IMR-90 (cell line): ENCODE data around the gene COL6A3. TPM values are rescaled to one million over a fixed set of nuclear protein-coding genes. Genes with fewer than 3 reads are reported as not detected.

Experiments used
- ATAC-seq: fragments of 200-7000 bp; cut with Tn5 transposase; 2 replicates; pipeline ENCODE4 v1.9.1; 2020; ENCODE audit warnings: low read depth, mild to moderate bottlenecking, moderate library complexity
- BruUV-seq: library from RNA; stranded (reverse); fragments of 400-500 nt; replicated peaks from 2 replicates; lab custom pipeline; 2021; lab: Mats Ljungman, UMichigan
- CTCF ChIA-PET: fragments of 300-600 bp; formaldehyde crosslinking; extraction: SDS; loops from one replicate; lab custom pipeline; 2021; ENCODE audit warnings: antibody characterized with exemption; lab: Yijun Ruan, JAX
- POLR2A ChIA-PET: fragments of 300-600 bp; sonication (Branson Sonifier 250); formaldehyde crosslinking; loops from one replicate; lab custom pipeline; 2022; ENCODE audit warnings: antibody characterized with exemption; ENCODE audit not compliant: unreplicated experiment; lab: Charles Lee
- DNase-seq: peaks from one replicate; pipeline ENCODE4 v3.0.0; 2013
- H2AFZ ChIP-seq: replicated peaks from 2 replicates; pipeline ENCODE3; 2013; ENCODE audit warnings: low read length, mild to moderate bottlenecking; ENCODE audit not compliant: poor library complexity
- H2AK5ac ChIP-seq: 2 replicates; pipeline ENCODE4 v1.6.1; 2013; ENCODE audit warnings: low read depth, low read length, inconsistent platforms
- H2AK9ac ChIP-seq: replicated peaks from 2 replicates; pipeline ENCODE3; 2013; ENCODE audit warnings: mild to moderate bottlenecking, low read depth, low read length, moderate library complexity; ENCODE audit not compliant: poor library complexity
- H2BK120ac ChIP-seq: 2 replicates; pipeline ENCODE4 v1.6.1; 2013; ENCODE audit warnings: low read depth, low read length, inconsistent platforms
- H2BK15ac ChIP-seq: 3 replicates; pipeline ENCODE4 v1.6.1; 2013; ENCODE audit warnings: low read depth, low read length, inconsistent platforms
- H2BK20ac ChIP-seq: 2 replicates; pipeline ENCODE4 v1.6.1; 2013; ENCODE audit warnings: low read depth, mild to moderate bottlenecking, inconsistent platforms, low read length, moderate library complexity
- H2BK5ac ChIP-seq: 2 replicates; pipeline ENCODE4 v1.6.1; 2013; ENCODE audit warnings: mild to moderate bottlenecking, low read depth, low read length, inconsistent platforms; ENCODE audit not compliant: poor library complexity, severe bottlenecking
- H3K14ac ChIP-seq: replicated peaks from 2 replicates; pipeline ENCODE4 v1.6.1; 2013; ENCODE audit warnings: low read depth, low read length, inconsistent platforms
- H3K18ac ChIP-seq: 2 replicates; pipeline ENCODE4 v1.6.1; 2013; ENCODE audit warnings: low read depth, low read length, control low read depth
- H3K23ac ChIP-seq: 2 replicates; pipeline ENCODE4 v1.6.1; 2013; ENCODE audit warnings: low read depth, low read length, inconsistent platforms
- H3K27ac ChIP-seq: 2 replicates; pipeline ENCODE4 v1.5.1; 2013; ENCODE audit warnings: mild to moderate bottlenecking, control low read depth, low read length; ENCODE audit not compliant: insufficient read depth
- H3K27me3 ChIP-seq: 2 replicates; pipeline ENCODE4 v1.6.1; 2013; ENCODE audit warnings: low read length; ENCODE audit not compliant: control insufficient read depth, insufficient read depth
- H3K36me3 ChIP-seq: 2 replicates; pipeline ENCODE4 v1.6.1; 2013; ENCODE audit warnings: low read length, mixed read lengths; ENCODE audit not compliant: control insufficient read depth, insufficient read depth
- H3K4ac ChIP-seq: 2 replicates; pipeline ENCODE4 v1.6.1; 2013; ENCODE audit warnings: low read depth, low read length, inconsistent platforms
- H3K4me1 ChIP-seq: 2 replicates; pipeline ENCODE4 v1.6.1; 2013; ENCODE audit warnings: low read length, mixed read lengths; ENCODE audit not compliant: control insufficient read depth, insufficient read depth
- H3K4me2 ChIP-seq: 2 replicates; pipeline ENCODE4 v1.6.1; 2013; ENCODE audit warnings: low read depth, mild to moderate bottlenecking, control low read depth, low read length, moderate library complexity
- H3K4me3 ChIP-seq: 2 replicates; pipeline ENCODE4 v1.5.1; 2013; ENCODE audit warnings: low read depth, mild to moderate bottlenecking, control low read depth, low read length, moderate library complexity; ENCODE audit not compliant: insufficient read depth
- H3K56ac ChIP-seq: 2 replicates; pipeline ENCODE4 v1.6.1; 2013; ENCODE audit warnings: low read length, inconsistent platforms; ENCODE audit not compliant: insufficient read depth; ENCODE audit errors: extremely low read depth
- H3K79me1 ChIP-seq, 2 experiments: 2 replicates each; pipeline ENCODE4 v1.6.1; 2013; ENCODE audit warnings: low read length in 2 of 2, inconsistent platforms in 1 of 2, low read depth in 1 of 2
- H3K9ac ChIP-seq: 2 replicates; pipeline ENCODE4 v1.6.1; 2013; ENCODE audit warnings: low read depth, low read length, control low read depth
- H3K9me1 ChIP-seq: 2 replicates; pipeline ENCODE4 v1.6.1; 2013; ENCODE audit warnings: low read length, inconsistent platforms; ENCODE audit not compliant: insufficient read depth
- H3K9me3 ChIP-seq: 2 replicates; pipeline ENCODE4 v1.6.1; 2013; ENCODE audit warnings: low read length; ENCODE audit not compliant: control insufficient read depth, insufficient read depth
- H4K20me1 ChIP-seq: 2 replicates; pipeline ENCODE4 v1.6.1; 2013; ENCODE audit warnings: low read length, inconsistent platforms; ENCODE audit not compliant: insufficient read depth
- H4K5ac ChIP-seq: 2 replicates; pipeline ENCODE4 v1.6.1; 2013; ENCODE audit warnings: mild to moderate bottlenecking, low read depth, low read length, control low read depth
- H4K8ac ChIP-seq, 2 experiments: 2 replicates each; pipeline ENCODE4 v1.6.1; 2013; ENCODE audit warnings: low read depth in 2 of 2, low read length in 2 of 2, control low read depth in 1 of 2, inconsistent platforms in 1 of 2
- H4K91ac ChIP-seq: 2 replicates; pipeline ENCODE4 v1.6.1; 2013; ENCODE audit warnings: low read depth, low read length, inconsistent platforms; ENCODE audit not compliant: insufficient read depth
- BHLHE40 ChIP-seq: fragments of 150-350 bp; IDR thresholded peaks from 2 replicates; pipeline ENCODE4 v1.6.1; 2016; ENCODE audit warnings: mild to moderate bottlenecking, low read depth, low read length
- CHD1 ChIP-seq: IDR thresholded peaks from 2 replicates; pipeline ENCODE4 v1.6.1; 2012; ENCODE audit warnings: low read depth, low read length, improper control_type of control experiment
- FOS ChIP-seq: fragments of 150-350 bp; IDR thresholded peaks from 2 replicates; pipeline ENCODE4 v1.6.1; 2016; ENCODE audit warnings: low read depth, low read length
- MAFK ChIP-seq: IDR thresholded peaks from 2 replicates; pipeline ENCODE4 v1.6.1; 2012; ENCODE audit warnings: low read depth, low read length, improper control_type of control experiment
- MAZ ChIP-seq: IDR thresholded peaks from 2 replicates; pipeline ENCODE4 v1.6.1; 2012; ENCODE audit warnings: low read depth, mild to moderate bottlenecking, low read length, improper control_type of control experiment, moderate library complexity, borderline replicate concordance
- MXI1 ChIP-seq: IDR thresholded peaks from 2 replicates; pipeline ENCODE4 v1.6.1; 2012; ENCODE audit warnings: low read depth, mild to moderate bottlenecking, low read length, moderate library complexity, borderline replicate concordance
- NFE2L2 ChIP-seq: fragments of 150-350 bp; IDR thresholded peaks from 2 replicates; pipeline ENCODE4 v1.6.1; 2016; ENCODE audit warnings: low read depth, mild to moderate bottlenecking, low read length
- POLR2A ChIP-seq: IDR thresholded peaks from 2 replicates; pipeline ENCODE4 v1.6.1; 2012; ENCODE audit warnings: mild to moderate bottlenecking, low read depth, low read length
- RAD21 ChIP-seq: IDR thresholded peaks from 2 replicates; pipeline ENCODE4 v1.6.1; 2012; ENCODE audit warnings: low read length, improper control_type of control experiment
- RCOR1 ChIP-seq: IDR thresholded peaks from 2 replicates; pipeline ENCODE4 v1.6.1; 2012; ENCODE audit warnings: mild to moderate bottlenecking, low read length, improper control_type of control experiment; ENCODE audit not compliant: insufficient replicate concordance
- RFX5 ChIP-seq: IDR thresholded peaks from 2 replicates; pipeline ENCODE4 v1.8.0; 2012; ENCODE audit warnings: low read depth, mild to moderate bottlenecking, low read length, moderate library complexity
- WGBS, 2 experiments: methylation state at CpG; one replicate each; pipeline versions ENCODE4 v1.1.5 to v1.1.7; 2013; ENCODE audit warnings: missing lambda C conversion rate in 2 of 2; ENCODE audit not compliant: insufficient read length in 1 of 2; ENCODE audit errors: extremely low coverage in 2 of 2; 5-methylcytosine and 5-hydroxymethylcytosine counted together
- dilution Hi-C: fragments of 300-500 bp; cut with HindIII; formaldehyde crosslinking; loops from one replicate; pipeline ENCODE4 v1.14.3; 2018; ENCODE audit warnings: low sequenced_read_pairs; ENCODE audit not compliant: unreplicated experiment
- in situ Hi-C: fragments of 300-500 bp; cut with MboI; formaldehyde crosslinking; loops from 3 replicates; pipeline ENCODE4 v1.14.3; 2019; ENCODE audit warnings: low sequenced_read_pairs, inconsistent platforms, mixed read lengths
- intact Hi-C: fragments of 100-400 bp; cut with micrococcal nuclease; formaldehyde crosslinking; loops from 2 replicates; pipeline ENCODE4 v1.10.0; 2022
- polyA plus RNA-seq, 3 experiments: library from polyadenylated mRNA; depleted of rRNA; stranded (reverse); fragments of >200 nt; gene quantifications; 2 replicates each; pipeline ENCODE4 v1.2.3, GENCODE V29; 2012; ENCODE audit warnings: low replicate concordance in 1 of 3
- total RNA-seq: library from RNA; depleted of rRNA; stranded (reverse); fragments of >200 nt; gene quantifications from 2 replicates; pipeline ENCODE4 v1.2.3, GENCODE V29; 2012
- TF ChIP-seq, protein P1 (sequence below): fragments of 150-350 bp; IDR thresholded peaks from 2 replicates; pipeline ENCODE4 v1.6.1; 2016; ENCODE audit warnings: low read depth, mild to moderate bottlenecking, low read length, moderate library complexity, borderline replicate concordance
- TF ChIP-seq, protein P2 (sequence below): fragments of 150-350 bp; IDR thresholded peaks from 2 replicates; pipeline ENCODE4 v1.6.1; 2017; ENCODE audit warnings: mild to moderate bottlenecking, antibody characterized with exemption, low read length, low read depth
- TF ChIP-seq, protein P3 (sequence below): conservative IDR thresholded peaks from 2 replicates; pipeline ENCODE4 v1.5.1; 2012; ENCODE audit warnings: mild to moderate bottlenecking, low read depth, low read length, improper control_type of control experiment

The COL6A3 gene
- total and polyA plus RNA-seq, 2 of the 4 experiments (the other 2 are of a cell fraction): 964 to 1,855 TPM

DNA sequence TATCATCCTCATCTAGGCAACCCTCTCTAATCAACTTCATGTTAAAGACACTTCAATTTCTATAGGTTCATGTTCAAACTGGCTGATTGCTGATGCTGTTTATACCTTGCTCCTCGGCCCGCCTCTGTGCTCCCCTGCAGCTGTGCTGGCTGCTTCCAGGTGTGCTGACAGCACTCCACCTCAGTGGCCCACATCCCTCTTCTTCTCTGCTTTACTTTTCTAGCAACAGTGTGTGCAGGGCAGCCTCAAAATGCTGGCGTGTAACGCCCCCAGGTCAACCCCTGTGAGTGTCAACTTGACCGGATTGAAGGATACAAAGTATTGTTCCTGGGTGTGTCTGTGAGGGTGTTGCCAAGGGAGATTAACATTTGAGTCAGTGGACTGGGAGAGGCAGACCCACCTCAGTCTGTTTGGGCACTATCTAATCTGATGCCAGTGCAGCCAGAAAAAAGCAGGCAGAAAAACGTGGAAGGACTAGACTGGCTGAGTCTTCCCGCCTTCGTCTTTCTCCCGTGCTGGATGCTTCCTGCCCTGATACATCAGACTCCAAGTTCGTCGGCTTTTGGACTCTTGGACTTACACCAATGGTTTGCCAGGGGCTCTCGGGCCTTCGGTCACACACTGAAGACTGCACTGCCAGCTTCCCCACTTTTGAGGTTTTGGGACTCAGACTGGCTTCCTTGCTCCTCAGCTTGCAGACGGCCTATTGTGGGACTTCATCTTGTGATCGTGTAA, 94.7 kb downstream of the COL6A3 start:
- Histone ChIP-seq H3K18ac (peak overlapping the region; percentile 67; the same call in 1 of the 2 replicates), H2AK5ac (peak overlapping the region; percentile 78), H2AFZ (no peak overlapping the region), H2BK20ac (peak overlapping the region; percentile 44; the same call in 1 of the 2 replicates), H2BK120ac (peak overlapping the region; percentile 30), H3K27ac (peak overlapping the region; percentile 95; the same call in 1 of the 2 replicates), H2BK15ac (peak overlapping the region; percentile 77; the same call in 2 of the 3 replicates), H3K14ac (peak overlapping the region; percentile 58; the same call in 1 of the 2 replicates), H4K20me1 (no peaks in the 10 kb centered on the region), H3K23ac (no peak overlapping the region), H4K8ac (peak overlapping the region; percentile 71 to 84; a peak in 3 of 4 replicates), H2AK9ac (peak overlapping the region; percentile 71), H3K4me3 (no peak overlapping the region), H3K4ac (peak overlapping the region; percentile 99), H3K56ac (no peak overlapping the region), H3K4me2 (no peak overlapping the region), H3K9me3 (no peaks in the 10 kb centered on the region), H3K27me3 (no peaks in the 10 kb centered on the region), H2BK5ac (peak overlapping the region; percentile 97), H4K5ac (peak overlapping the region; percentile 81), H3K79me1 (peaks cover 5 to 43% of the 10 kb centered on the region in 2 experiments; a peak in 3 of 4 replicates), H3K4me1 (peaks cover 26% of the 10 kb centered on the region), H4K91ac (peak overlapping the region; percentile 80), H3K36me3 (peaks cover 27% of the 10 kb centered on the region), H3K9me1 (peaks cover 32% of the 10 kb centered on the region), H3K9ac (no peak overlapping the region)
- BruUV-seq: no TSS peak
- ATAC-seq: no peak
- intact Hi-C loops (loop anchor here (10.0 kb wide), 1 partner anchor 224 kb away; no protein-coding TSS in a partner anchor), dilution Hi-C loops (no loop called here), in situ Hi-C loops (no loop called here)
- CTCF ChIA-PET: no interaction called here
- WGBS, 2 experiments: 83% methylated on average over 11 of the region's 15 CpGs; no CpG with 5 or more reads in 1 of the 2 experiments
- POLR2A ChIA-PET: no interaction called here
- DNase-seq: no peak
- TF ChIP-seq RCOR1 (no peak), MAZ (no peak), FOS (no peak), CHD1 (no peak), BHLHE40 (no peak), MAFK (no peak), MXI1 (no peak), NFE2L2 (no peak), POLR2A (no peak; the same call in 1 of the 2 replicates), RAD21 (no peak), RFX5 (no peak)
- TF ChIP-seq, protein P1, sequence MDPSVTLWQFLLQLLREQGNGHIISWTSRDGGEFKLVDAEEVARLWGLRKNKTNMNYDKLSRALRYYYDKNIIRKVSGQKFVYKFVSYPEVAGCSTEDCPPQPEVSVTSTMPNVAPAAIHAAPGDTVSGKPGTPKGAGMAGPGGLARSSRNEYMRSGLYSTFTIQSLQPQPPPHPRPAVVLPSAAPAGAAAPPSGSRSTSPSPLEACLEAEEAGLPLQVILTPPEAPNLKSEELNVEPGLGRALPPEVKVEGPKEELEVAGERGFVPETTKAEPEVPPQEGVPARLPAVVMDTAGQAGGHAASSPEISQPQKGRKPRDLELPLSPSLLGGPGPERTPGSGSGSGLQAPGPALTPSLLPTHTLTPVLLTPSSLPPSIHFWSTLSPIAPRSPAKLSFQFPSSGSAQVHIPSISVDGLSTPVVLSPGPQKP: no peak
- TF ChIP-seq, protein P2, sequence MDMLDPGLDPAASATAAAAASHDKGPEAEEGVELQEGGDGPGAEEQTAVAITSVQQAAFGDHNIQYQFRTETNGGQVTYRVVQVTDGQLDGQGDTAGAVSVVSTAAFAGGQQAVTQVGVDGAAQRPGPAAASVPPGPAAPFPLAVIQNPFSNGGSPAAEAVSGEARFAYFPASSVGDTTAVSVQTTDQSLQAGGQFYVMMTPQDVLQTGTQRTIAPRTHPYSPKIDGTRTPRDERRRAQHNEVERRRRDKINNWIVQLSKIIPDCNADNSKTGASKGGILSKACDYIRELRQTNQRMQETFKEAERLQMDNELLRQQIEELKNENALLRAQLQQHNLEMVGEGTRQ: no peak
- TF ChIP-seq, protein P3, sequence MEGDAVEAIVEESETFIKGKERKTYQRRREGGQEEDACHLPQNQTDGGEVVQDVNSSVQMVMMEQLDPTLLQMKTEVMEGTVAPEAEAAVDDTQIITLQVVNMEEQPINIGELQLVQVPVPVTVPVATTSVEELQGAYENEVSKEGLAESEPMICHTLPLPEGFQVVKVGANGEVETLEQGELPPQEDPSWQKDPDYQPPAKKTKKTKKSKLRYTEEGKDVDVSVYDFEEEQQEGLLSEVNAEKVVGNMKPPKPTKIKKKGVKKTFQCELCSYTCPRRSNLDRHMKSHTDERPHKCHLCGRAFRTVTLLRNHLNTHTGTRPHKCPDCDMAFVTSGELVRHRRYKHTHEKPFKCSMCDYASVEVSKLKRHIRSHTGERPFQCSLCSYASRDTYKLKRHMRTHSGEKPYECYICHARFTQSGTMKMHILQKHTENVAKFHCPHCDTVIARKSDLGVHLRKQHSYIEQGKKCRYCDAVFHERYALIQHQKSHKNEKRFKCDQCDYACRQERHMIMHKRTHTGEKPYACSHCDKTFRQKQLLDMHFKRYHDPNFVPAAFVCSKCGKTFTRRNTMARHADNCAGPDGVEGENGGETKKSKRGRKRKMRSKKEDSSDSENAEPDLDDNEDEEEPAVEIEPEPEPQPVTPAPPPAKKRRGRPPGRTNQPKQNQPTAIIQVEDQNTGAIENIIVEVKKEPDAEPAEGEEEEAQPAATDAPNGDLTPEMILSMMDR: no peak
